HUES64 (cell line): Measurements from ENCODE around the gene STIM1.
"Not testable (repeated sequence)": the region's sequence is repeated elsewhere in the genome, so short reads cannot be mapped to it uniquely, and the experiment has no call there.

Experiments used
- H3K27ac ChIP-seq: 2 replicates; pipeline ENCODE4 v1.7.0; 2013; ENCODE audit warnings: low read depth, low read length, inconsistent platforms
- H3K27me3 ChIP-seq: 2 replicates; pipeline ENCODE4 v1.6.1; 2013; ENCODE audit warnings: mild to moderate bottlenecking, low read length; ENCODE audit not compliant: insufficient read depth
- H3K36me3 ChIP-seq: 2 replicates; pipeline ENCODE4 v1.6.1; 2013; ENCODE audit warnings: mild to moderate bottlenecking, low read length; ENCODE audit not compliant: insufficient read depth
- H3K4me1 ChIP-seq: 2 replicates; pipeline ENCODE4 v1.6.1; 2013; ENCODE audit warnings: mild to moderate bottlenecking, low read length, moderate library complexity; ENCODE audit not compliant: insufficient read depth
- H3K4me3 ChIP-seq: 2 replicates; pipeline ENCODE4 v1.5.1; 2013; ENCODE audit warnings: mild to moderate bottlenecking, low read length, moderate library complexity
- H3K9ac ChIP-seq: 2 replicates; pipeline ENCODE4 v1.6.1; 2013; ENCODE audit warnings: mild to moderate bottlenecking, low read depth, low read length
- H3K9me3 ChIP-seq: 2 replicates; pipeline ENCODE4 v1.6.1; 2013; ENCODE audit warnings: low read depth, low read length; ENCODE audit not compliant: insufficient read depth
- WGBS: fragments of 150-250, 120-280 bp; methylation state at CpG from one replicate; pipeline ENCODE4 v1.1.7; 2013; ENCODE audit warnings: missing lambda C conversion rate; 5-methylcytosine and 5-hydroxymethylcytosine counted together

The STIM1 gene

DNA sequence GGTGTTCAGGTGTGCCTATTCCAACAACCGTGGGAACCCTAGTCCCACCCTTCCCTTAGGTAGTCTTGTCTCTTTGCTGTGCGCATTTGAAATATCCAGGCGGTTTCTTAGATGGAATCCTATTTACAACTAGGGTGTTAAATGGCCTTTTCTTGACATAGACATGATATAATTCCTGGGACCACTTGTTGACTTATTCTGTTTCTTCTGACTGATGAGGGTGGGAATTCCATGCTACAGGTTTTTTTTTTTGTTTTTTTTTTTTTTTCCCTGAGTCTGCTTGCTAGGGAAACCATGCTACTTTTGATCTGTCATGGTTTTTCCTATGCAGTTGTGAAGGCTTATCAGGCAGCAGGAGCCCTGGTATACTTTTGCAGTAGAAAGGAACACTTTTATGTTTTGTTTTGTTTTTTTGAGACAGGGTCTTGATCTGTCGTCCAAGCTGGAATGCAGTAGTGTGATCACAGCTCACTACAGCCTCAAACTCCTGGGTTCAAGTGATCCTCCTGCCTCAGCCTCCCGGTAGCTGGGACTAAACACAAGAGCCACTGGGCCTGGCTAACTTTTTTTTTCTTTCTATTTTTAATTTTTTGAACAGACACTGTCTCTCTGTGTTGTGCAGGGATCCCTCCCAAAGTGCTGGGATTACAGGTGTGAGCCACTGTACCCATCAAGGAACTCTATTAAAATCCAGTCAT lies 1.5 kb downstream of the STIM1 start:
- Histone ChIP-seq H3K27me3 (peaks cover 23% of the 10 kb centered on the region), H3K9me3 (no peaks in the 10 kb centered on the region), H3K27ac (no peak overlapping the region), H3K4me3 (peak overlapping the region; percentile 73; the same call in 1 of the 2 replicates), H3K9ac (no peak overlapping the region), H3K36me3 (no peaks in the 10 kb centered on the region), H3K4me1 (peaks cover 38% of the 10 kb centered on the region)
- 90% methylated on average over 5 of the region's 5 CpGs for WGBS

- no peaks in the 10 kb centered on the region for H3K36me3 ChIP-seq
- no peaks in the 10 kb centered on the region for H3K9me3 ChIP-seq
- no peak overlapping the region for H3K27ac ChIP-seq
- H3K4me3 ChIP-seq, result no peak overlapping the region
- H3K27me3 ChIP-seq, result peaks cover 23% of the 10 kb centered on the region
- no peak overlapping the region for H3K9ac ChIP-seq
- H3K4me1 ChIP-seq, result peaks cover 41% of the 10 kb centered on the region
Measured at GRCh38 chr11:3857628-3858027, 2.2 kb downstream of the STIM1 start.

DNA sequence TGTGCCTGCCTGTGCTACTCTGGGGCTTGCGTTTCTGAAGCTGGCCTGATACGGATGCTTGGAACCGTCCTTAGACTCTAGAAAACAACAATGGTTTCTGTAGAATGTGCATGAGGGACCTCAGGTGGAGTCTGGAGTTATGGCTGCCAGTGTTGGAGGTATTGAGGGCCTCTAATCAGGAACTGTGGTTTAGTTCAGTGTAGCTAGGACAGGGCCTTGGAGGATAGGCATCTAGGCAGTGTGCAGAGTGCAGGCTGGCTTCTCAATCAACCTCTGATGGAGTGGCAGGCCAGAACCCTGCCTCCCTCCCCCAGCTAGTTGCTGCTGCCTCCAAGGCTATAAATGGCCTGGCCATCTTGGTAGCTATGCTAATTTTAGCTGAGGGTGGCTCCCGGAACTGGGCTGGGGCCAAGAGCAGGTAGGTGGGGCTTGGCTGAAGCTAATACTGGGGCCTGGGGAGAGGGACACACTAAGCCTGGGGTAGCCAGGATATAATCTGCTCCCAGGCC lies 4.0 kb downstream of the STIM1 start:
- H3K27ac ChIP-seq, result no peak overlapping the region
- H3K9me3 ChIP-seq, result no peaks in the 10 kb centered on the region
- H3K4me1 ChIP-seq, result peaks cover 35% of the 10 kb centered on the region
- no peak overlapping the region for H3K4me3 ChIP-seq
- H3K9ac ChIP-seq, result no peak overlapping the region
- no peaks in the 10 kb centered on the region for H3K36me3 ChIP-seq
- WGBS, result 75% methylated on average over 4 of the region's 4 CpGs
- peaks cover 23% of the 10 kb centered on the region for H3K27me3 ChIP-seq

GRCh38 chr11:3860375-3860774 lies 4.9 kb downstream of the STIM1 start:
- no peaks in the 10 kb centered on the region for H3K9me3 ChIP-seq
- H3K36me3 ChIP-seq, result no peaks in the 10 kb centered on the region
- no peak overlapping the region for H3K9ac ChIP-seq
- WGBS, result no CpG with 5 or more reads among the region's 2 CpGs
- no peak overlapping the region for H3K27ac ChIP-seq
- peaks cover 23% of the 10 kb centered on the region for H3K27me3 ChIP-seq
- H3K4me3 ChIP-seq, result no peak overlapping the region
- peaks cover 31% of the 10 kb centered on the region for H3K4me1 ChIP-seq

DNA sequence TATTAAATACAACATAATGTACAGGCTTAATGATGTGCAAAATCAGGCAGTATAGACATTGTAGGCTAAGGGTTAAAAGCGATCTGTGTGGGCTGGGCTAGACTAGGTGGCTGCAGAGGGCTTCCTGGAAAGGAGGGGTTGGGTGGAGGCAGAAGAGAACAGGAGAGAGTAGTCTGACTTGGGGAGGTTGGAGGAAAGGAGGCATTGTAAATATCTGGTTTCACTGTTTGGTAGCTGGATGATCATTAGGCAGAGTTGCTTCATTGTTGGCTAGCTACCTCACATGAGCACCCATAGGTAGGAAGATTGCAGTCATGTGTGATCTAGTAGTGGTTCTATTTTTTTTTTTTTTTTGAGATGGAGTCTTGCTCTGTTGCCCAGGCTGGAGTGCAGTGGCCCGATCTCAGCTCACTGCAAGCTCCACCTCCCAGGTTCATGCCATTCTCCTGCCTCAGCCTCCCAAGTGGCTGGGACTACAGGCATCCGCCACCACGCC lies 5.5 kb downstream of the STIM1 start:
- H3K9me3 ChIP-seq, H3K27ac ChIP-seq, H3K36me3 ChIP-seq, H3K9ac ChIP-seq, H3K4me3 ChIP-seq: not testable (repeated sequence)
- peaks cover 31% of the 10 kb centered on the region for H3K4me1 ChIP-seq
- H3K27me3 ChIP-seq, result peaks cover 20% of the 10 kb centered on the region
- WGBS, result 91% methylated on average over 4 of the region's 4 CpGs

DNA sequence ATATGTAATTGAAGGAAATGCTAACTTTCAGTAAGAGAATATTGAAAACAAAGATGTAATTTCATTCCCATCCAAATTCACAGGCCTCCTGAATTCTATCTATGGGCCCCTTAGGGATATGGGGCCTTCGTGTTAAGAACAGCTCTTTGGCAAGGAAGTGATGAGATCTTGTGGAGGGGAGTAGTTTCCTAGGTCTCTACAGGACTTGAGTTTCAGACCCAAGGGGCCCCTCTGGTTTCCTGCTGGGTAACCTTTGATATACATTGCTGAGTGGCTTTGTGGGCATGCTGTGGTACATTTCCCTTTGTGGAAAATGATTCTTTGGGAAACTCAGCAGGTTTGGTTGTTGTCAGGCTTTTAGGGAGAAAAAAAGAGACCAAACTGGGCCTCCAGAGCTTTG lies 6.2 kb downstream of the STIM1 start:
- Histone ChIP-seq H3K9ac (no peak overlapping the region), H3K27ac (no peak overlapping the region), H3K4me1 (peaks cover 27% of the 10 kb centered on the region), H3K9me3 (no peaks in the 10 kb centered on the region), H3K36me3 (no peaks in the 10 kb centered on the region), H3K4me3 (no peak overlapping the region), H3K27me3 (peaks cover 12% of the 10 kb centered on the region)
- 8% methylated on average over 1 of the region's 1 CpG for whole genome bisulfite sequencing

DNA sequence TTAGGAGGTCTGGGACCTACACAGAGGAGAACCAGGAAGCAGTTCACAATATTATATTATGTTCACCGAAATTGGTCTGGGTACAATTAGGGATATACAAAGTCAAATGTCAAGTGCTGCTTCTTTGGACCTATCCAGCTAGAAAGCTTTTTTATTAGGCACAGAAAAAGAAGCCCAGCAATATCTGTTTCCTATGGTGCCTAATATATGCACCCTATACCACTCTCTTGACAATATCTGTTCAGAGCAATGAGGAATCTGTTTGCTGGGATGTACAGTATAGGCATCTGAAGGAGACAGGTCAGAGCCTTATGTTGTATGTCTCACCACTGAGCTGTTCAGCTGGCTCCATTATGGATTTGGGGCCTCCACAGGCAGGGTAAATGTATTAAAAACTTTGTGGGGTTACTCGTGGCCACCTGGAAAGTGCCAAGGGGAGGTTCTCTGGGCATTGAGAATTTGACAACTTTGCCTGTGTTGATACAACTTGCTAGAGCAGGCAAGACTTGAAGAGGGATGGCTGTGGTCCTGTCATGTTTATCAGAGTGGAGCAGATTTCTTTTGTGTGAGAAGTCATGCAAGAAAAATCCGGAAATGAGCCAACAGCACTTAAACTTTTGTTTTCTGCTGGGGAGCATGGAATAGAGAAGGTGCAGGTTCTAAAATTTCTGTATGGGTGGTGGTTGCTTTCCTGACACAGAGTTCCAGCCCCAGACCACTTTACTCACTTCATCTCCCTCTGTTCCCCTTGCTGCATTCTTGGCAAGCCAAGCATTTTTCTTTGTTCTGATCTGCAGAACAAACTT lies 10.1 kb downstream of the STIM1 start:
- Histone ChIP-seq H3K27ac (no peak overlapping the region), H3K9ac (no peak overlapping the region), H3K9me3 (no peaks in the 10 kb centered on the region), H3K4me1 (peaks cover 10% of the 10 kb centered on the region), H3K4me3 (no peak overlapping the region), H3K36me3 (no peaks in the 10 kb centered on the region), H3K27me3 (no peaks in the 10 kb centered on the region)
- 85% methylated on average over 3 of the region's 3 CpGs for WGBS

DNA sequence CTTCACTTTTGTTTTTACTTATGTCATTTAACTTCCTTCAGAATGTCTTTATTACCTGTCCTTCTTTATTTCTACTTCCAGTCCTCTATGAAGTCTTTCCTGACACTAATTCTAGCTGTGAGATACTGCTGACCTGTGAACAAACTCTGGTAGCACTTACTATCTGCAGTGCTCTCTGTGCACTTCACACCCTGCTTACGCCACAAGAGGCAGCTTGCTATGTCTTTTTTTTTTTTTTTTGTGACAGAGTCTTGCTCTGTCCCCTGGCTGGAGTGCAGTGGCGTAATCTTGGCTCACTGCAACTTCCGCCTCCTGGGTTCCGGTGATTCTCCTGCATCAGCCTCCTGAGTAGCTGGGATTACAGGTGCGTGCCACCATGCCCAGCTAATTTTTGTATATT lies 10.7 kb downstream of the STIM1 start:
- WGBS, result 87% methylated on average over 5 of the region's 5 CpGs
- H3K27ac ChIP-seq, result no peak overlapping the region
- peaks cover 9% of the 10 kb centered on the region for H3K4me1 ChIP-seq

GRCh38 chr11:3866836-3867208 lies 11.4 kb downstream of the STIM1 start:
- no peaks in the 10 kb centered on the region for H3K36me3 ChIP-seq
- no peaks in the 10 kb centered on the region for H3K9me3 ChIP-seq
- no peaks in the 10 kb centered on the region for H3K27me3 ChIP-seq
- no peak overlapping the region for H3K9ac ChIP-seq
- no peak overlapping the region for H3K4me3 ChIP-seq
- H3K4me1 ChIP-seq, result peaks cover 5% of the 10 kb centered on the region
- H3K27ac ChIP-seq, result no peak overlapping the region

More for the DNA sequence above, 10.7 kb downstream of the STIM1 start:
- H3K9ac ChIP-seq, result no peak overlapping the region
- no peak overlapping the region for H3K4me3 ChIP-seq
- H3K27me3 ChIP-seq, result no peaks in the 10 kb centered on the region
- no peaks in the 10 kb centered on the region for H3K36me3 ChIP-seq
- H3K9me3 ChIP-seq, result no peaks in the 10 kb centered on the region

DNA sequence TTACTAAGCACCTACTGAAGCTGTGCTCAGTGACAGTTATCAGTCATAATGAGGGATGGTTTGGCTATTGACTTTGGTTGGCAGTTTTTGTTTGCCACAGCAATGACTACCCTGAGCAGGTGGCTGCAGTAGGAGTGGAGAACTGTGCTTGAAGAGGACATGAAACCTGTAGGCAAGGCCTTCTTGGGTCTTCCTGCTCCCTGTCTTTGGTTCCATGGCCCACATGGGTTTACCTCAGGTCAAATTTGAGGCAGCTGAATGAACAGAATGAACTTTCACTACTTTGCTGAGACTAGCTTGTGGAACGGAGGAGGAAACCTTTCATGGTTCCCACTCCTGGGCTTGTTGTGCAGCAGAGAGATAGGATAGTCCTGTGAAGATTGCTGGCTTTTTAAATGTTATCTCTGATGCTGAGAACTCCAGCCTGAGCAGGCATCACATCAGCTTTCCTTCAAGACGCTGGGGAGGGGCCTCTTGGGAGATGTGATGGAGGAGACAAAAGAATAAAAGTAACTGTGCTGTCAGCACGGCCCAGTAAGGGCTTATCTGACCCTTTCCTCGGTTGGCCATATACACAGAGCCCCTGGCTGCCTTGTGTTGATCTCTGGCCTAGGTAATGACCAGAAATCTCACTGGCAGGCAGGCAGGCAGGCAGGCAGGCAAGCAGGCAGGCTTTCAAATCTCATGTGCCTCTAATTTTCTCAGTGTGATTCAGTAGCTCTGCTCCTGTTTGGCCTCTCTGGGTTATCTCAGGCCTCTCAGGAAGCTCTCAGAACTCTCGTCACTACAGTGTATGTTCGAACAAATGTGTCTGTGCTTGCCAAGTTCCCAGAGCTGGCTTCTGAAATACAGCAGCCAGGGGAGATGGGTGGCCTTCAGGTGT lies 12.0 kb downstream of the STIM1 start:
- Histone ChIP-seq H3K4me1 (no peaks in the 10 kb centered on the region; the same call in 1 of the 2 replicates), H3K9me3 (no peaks in the 10 kb centered on the region), H3K27ac (no peak overlapping the region), H3K4me3 (no peak overlapping the region), H3K9ac (no peak overlapping the region), H3K27me3 (no peaks in the 10 kb centered on the region), H3K36me3 (no peaks in the 10 kb centered on the region)
- 86% methylated on average over 6 of the region's 6 CpGs for WGBS
